ENCODE results near the gene CHRDL1.

DNA sequence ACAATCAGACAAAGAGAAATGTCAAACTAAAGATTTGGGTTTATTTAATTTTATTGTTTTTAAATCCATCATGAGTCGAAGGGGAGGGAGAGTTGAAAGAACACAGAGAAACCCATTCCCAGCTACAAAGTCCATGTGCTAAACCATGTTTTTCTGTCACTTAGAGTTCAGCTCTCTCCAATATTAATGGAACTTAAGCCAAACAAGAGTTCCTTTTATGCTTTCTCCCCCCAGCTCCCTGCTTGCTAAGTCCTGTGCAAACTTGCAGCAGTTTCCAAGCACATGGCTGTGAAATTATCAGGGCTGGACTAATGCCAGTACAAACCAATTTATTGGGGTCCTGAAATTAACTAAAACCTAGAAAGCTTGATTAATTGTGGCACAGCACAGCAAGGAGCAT is 9.7 kb upstream of the CHRDL1 start:
- TF ChIP-seq POLR2A (IDR thresholded peaks at IDR 0.05): no peak
- TF ChIP-seq, protein P1, sequence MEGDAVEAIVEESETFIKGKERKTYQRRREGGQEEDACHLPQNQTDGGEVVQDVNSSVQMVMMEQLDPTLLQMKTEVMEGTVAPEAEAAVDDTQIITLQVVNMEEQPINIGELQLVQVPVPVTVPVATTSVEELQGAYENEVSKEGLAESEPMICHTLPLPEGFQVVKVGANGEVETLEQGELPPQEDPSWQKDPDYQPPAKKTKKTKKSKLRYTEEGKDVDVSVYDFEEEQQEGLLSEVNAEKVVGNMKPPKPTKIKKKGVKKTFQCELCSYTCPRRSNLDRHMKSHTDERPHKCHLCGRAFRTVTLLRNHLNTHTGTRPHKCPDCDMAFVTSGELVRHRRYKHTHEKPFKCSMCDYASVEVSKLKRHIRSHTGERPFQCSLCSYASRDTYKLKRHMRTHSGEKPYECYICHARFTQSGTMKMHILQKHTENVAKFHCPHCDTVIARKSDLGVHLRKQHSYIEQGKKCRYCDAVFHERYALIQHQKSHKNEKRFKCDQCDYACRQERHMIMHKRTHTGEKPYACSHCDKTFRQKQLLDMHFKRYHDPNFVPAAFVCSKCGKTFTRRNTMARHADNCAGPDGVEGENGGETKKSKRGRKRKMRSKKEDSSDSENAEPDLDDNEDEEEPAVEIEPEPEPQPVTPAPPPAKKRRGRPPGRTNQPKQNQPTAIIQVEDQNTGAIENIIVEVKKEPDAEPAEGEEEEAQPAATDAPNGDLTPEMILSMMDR (IDR thresholded peaks at IDR 0.05): no peak
